H9 (cell line): ENCODE results near the gene KRTAP10-3. TPM values are rescaled to one million over a fixed set of nuclear protein-coding genes. Genes with fewer than 3 reads are reported as not detected.

Source experiments
- DNase-seq: peaks from one replicate; pipeline ENCODE4 v3.0.0-alpha.2; 2017
- H2AFZ ChIP-seq: one replicate; pipeline ENCODE4 v1.6.1; 2013; ENCODE audit warnings: mild to moderate bottlenecking, low read length, control low read depth, moderate library complexity
- H2AK5ac ChIP-seq: 2 replicates; pipeline ENCODE4 v1.6.1; 2013; ENCODE audit warnings: low read length, control low read depth, mixed read lengths; ENCODE audit not compliant: insufficient read length
- H2BK120ac ChIP-seq: one replicate; pipeline ENCODE4 v1.6.1; 2013; ENCODE audit warnings: low read depth, mild to moderate bottlenecking, low read length, control low read depth, inconsistent platforms; ENCODE audit not compliant: poor library complexity, severe bottlenecking
- H2BK12ac ChIP-seq: 2 replicates; pipeline ENCODE4 v1.6.1; 2013; ENCODE audit warnings: low read length, control low read depth, mixed read lengths, low read depth; ENCODE audit not compliant: insufficient read length
- H2BK15ac ChIP-seq: 2 replicates; pipeline ENCODE4 v1.6.1; 2013; ENCODE audit warnings: low read depth, low read length, control low read depth
- H2BK20ac ChIP-seq: one replicate; pipeline ENCODE4 v1.6.1; 2013; ENCODE audit warnings: low read depth, mild to moderate bottlenecking, low read length, control low read depth, inconsistent platforms; ENCODE audit not compliant: poor library complexity, severe bottlenecking
- H2BK5ac ChIP-seq: 2 replicates; pipeline ENCODE4 v1.6.1; 2013; ENCODE audit warnings: low read length, control low read depth, mixed read lengths; ENCODE audit not compliant: insufficient read length
- H3K14ac ChIP-seq: 2 replicates; pipeline ENCODE4 v1.6.1; 2013; ENCODE audit warnings: low read length, control low read depth; ENCODE audit not compliant: insufficient read depth
- H3K18ac ChIP-seq: 2 replicates; pipeline ENCODE4 v1.6.1; 2013; ENCODE audit warnings: low read depth, mild to moderate bottlenecking, mixed read lengths, low read length, control low read depth; ENCODE audit not compliant: insufficient read length
- H3K23ac ChIP-seq: 2 replicates; pipeline ENCODE4 v1.6.1; 2013; ENCODE audit warnings: low read length, control low read depth, mixed read lengths, low read depth; ENCODE audit not compliant: insufficient read length
- H3K23me2 ChIP-seq: 2 replicates; pipeline ENCODE4 v1.6.1; 2013; ENCODE audit warnings: low read depth, mild to moderate bottlenecking, mixed read lengths, low read length, control low read depth; ENCODE audit not compliant: insufficient read length, poor library complexity, severe bottlenecking
- H3K27ac ChIP-seq: 2 replicates; pipeline ENCODE4 v1.5.1; 2013; ENCODE audit warnings: low read length, control low read depth, mixed read lengths, low read depth; ENCODE audit not compliant: insufficient read length
- H3K27me3 ChIP-seq: 2 replicates; pipeline ENCODE4 v1.6.1; 2013; ENCODE audit warnings: low read length, control low read depth, inconsistent platforms; ENCODE audit not compliant: insufficient read depth
- H3K4ac ChIP-seq: 2 replicates; pipeline ENCODE4 v1.6.1; 2013; ENCODE audit warnings: low read depth, mild to moderate bottlenecking, control low read depth, inconsistent platforms, low read length, moderate library complexity
- H3K4me1 ChIP-seq: 2 replicates; pipeline ENCODE4 v1.6.1; 2013; ENCODE audit warnings: low read length, control low read depth, inconsistent platforms; ENCODE audit not compliant: insufficient read depth
- H3K4me2 ChIP-seq: 2 replicates; pipeline ENCODE4 v1.6.1; 2013; ENCODE audit warnings: low read length, control low read depth, mixed read lengths; ENCODE audit not compliant: insufficient read length, insufficient read depth
- H3K56ac ChIP-seq: 2 replicates; pipeline ENCODE4 v1.6.1; 2013; ENCODE audit warnings: low read depth, mild to moderate bottlenecking, mixed read lengths, low read length, control low read depth; ENCODE audit not compliant: insufficient read length
- H3K79me1 ChIP-seq: 2 replicates; pipeline ENCODE4 v1.6.1; 2013; ENCODE audit warnings: low read depth, mild to moderate bottlenecking, moderate library complexity, low read length, control low read depth, inconsistent platforms; ENCODE audit not compliant: insufficient read depth, poor library complexity, severe bottlenecking
- H3K79me2 ChIP-seq: 2 replicates; pipeline ENCODE4 v1.6.1; 2013; ENCODE audit warnings: low read length, control low read depth, inconsistent platforms; ENCODE audit not compliant: insufficient read depth
- H3K9ac ChIP-seq: 2 replicates; pipeline ENCODE4 v1.6.1; 2013; ENCODE audit warnings: low read length, control low read depth, mixed read lengths; ENCODE audit not compliant: insufficient read length; ENCODE audit errors: extremely low read depth
- H3K9me3 ChIP-seq: one replicate; pipeline ENCODE4 v1.6.1; 2013; ENCODE audit warnings: low read depth, low read length, inconsistent platforms; ENCODE audit not compliant: control insufficient read depth
- H3T11ph ChIP-seq: one replicate; pipeline ENCODE4 v1.6.1; 2013; ENCODE audit warnings: mild to moderate bottlenecking, low read length, control low read depth, inconsistent platforms
- H4K20me1 ChIP-seq: one replicate; pipeline ENCODE4 v1.6.1; 2013; ENCODE audit not compliant: control insufficient read depth, insufficient read length, insufficient read depth
- H4K5ac ChIP-seq: 2 replicates; pipeline ENCODE4 v1.6.1; 2013; ENCODE audit warnings: low read depth, mild to moderate bottlenecking, mixed read lengths, low read length, control low read depth; ENCODE audit not compliant: insufficient read length
- H4K8ac ChIP-seq: replicated peaks from 2 replicates; pipeline ENCODE4 v1.6.1; 2013; ENCODE audit warnings: low read length, control low read depth, mixed read lengths, low read depth; ENCODE audit not compliant: insufficient read length
- H4K91ac ChIP-seq: 2 replicates; pipeline ENCODE4 v1.6.1; 2013; ENCODE audit warnings: low read depth, mild to moderate bottlenecking, moderate library complexity, mixed read lengths, low read length, control low read depth; ENCODE audit not compliant: insufficient read length
- H3K27ac Mint-ChIP-seq, 3 experiments: 2 replicates in 2 of 3; 3 replicates in 1 of 3; pipeline ENCODE4 v1.8.0; 2020 to 2021; ENCODE audit warnings: mixed read lengths in 3 of 3, mild to moderate bottlenecking in 1 of 3, moderate library complexity in 1 of 3
- H3K27me3 Mint-ChIP-seq: 2 replicates; pipeline ENCODE4 v1.8.0; 2021; ENCODE audit warnings: low read depth, mild to moderate bottlenecking, moderate library complexity, mixed read lengths
- H3K36me3 Mint-ChIP-seq, 3 experiments: 2 replicates in 2 of 3; 3 replicates in 1 of 3; pipeline ENCODE4 v1.8.0; 2020 to 2021; ENCODE audit warnings: low read depth in 3 of 3, mixed read lengths in 3 of 3; ENCODE audit not compliant: insufficient read depth in 1 of 3
- H3K4me1 Mint-ChIP-seq, 2 experiments: 2 replicates each; pipeline ENCODE4 v1.8.0; 2020; ENCODE audit warnings: mixed read lengths in 2 of 2
- H3K4me3 Mint-ChIP-seq, 2 experiments: 2 replicates in 1 of 2; 3 replicates in 1 of 2; pipeline ENCODE4 v1.8.0; 2020 to 2021; ENCODE audit warnings: mild to moderate bottlenecking in 2 of 2, mixed read lengths in 2 of 2, moderate library complexity in 1 of 2
- H3K9me3 Mint-ChIP-seq, 2 experiments: 2 replicates in 1 of 2; 3 replicates in 1 of 2; pipeline ENCODE4 v1.8.0; 2020; ENCODE audit warnings: mild to moderate bottlenecking in 2 of 2, mixed read lengths in 2 of 2, moderate library complexity in 1 of 2
- WGBS: extraction: QIAGEN DNeasy Blood & Tissue Kit; methylation state at CpG from one replicate; pipeline ENCODE4 v1.1.7; 2013; ENCODE audit warnings: missing lambda C conversion rate, low lambda C conversion rate, mixed read lengths; ENCODE audit not compliant: insufficient read length; ENCODE audit errors: extremely low coverage; 5-methylcytosine and 5-hydroxymethylcytosine counted together
- total RNA-seq: library from RNA; stranded (reverse); gene quantifications from 2 replicates; pipeline ENCODE4 v1.2.1, GENCODE V29; 2021
- TF ChIP-seq, protein P1 (sequence below): fragments of 200-600 bp; sonication (generic); conservative IDR thresholded peaks from 3 replicates; pipeline ENCODE4 v1.8.0; 2021; ENCODE audit warnings: antibody characterized with exemption, mild to moderate bottlenecking

The KRTAP10-3 gene
- total RNA-seq, 1 experiment from 2014 or later, result not detected

DNA sequence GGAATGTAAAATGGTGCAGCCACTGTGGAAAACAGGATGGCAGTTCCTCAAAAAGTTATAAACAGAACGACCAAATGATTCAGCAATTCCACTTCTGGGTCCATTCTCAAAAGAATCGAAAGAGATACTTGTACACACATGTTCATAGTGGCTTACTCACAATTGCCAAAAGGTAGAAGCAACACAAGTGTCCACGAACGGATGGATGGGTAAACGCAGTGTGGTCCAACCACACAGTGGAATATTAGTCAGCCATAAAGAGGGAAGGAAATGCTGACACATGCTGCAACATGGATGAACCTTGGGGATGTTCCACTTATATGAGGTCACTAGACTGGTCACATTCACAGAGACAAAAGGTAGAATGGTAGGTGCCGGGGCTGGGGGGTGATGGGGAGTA, 23.9 kb downstream of the KRTAP10-3 start:
- H3K9me3 ChIP-seq, result no peaks in the 10 kb centered on the region
- no peak overlapping the region for H2BK5ac ChIP-seq
- no peak overlapping the region for H2AK5ac ChIP-seq
- DNase-seq, result no peak
- no peak overlapping the region for H3K18ac ChIP-seq
- no peak overlapping the region for H2BK20ac ChIP-seq
- H3K14ac ChIP-seq, result no peak overlapping the region
- no peak overlapping the region for H2BK120ac ChIP-seq
- Mint-ChIP-seq H3K36me3 (peaks cover 0 to 5% (median 0%) of the 10 kb centered on the region in 3 experiments; a peak in 1 of 7 replicates), H3K27ac (no peak overlapping the region), H3K4me3 (no peak overlapping the region), H3K9me3 (peaks cover 0 to 5% of the 10 kb centered on the region in 2 experiments; a peak in 2 of 5 replicates), H3K4me1 (peaks cover 2 to 8% of the 10 kb centered on the region in 2 experiments; a peak in 3 of 4 replicates), H3K27me3 (no peaks in the 10 kb centered on the region; the same call in none of the 2 replicates)
- H3K79me2 ChIP-seq, result no peaks in the 10 kb centered on the region
- no peak overlapping the region for H3K9ac ChIP-seq
- H3K4ac ChIP-seq, result no peak overlapping the region
- no CpG with 5 or more reads among the region's 6 CpGs for WGBS
- no peak overlapping the region for H2BK12ac ChIP-seq
- no peak overlapping the region for H3K4me2 ChIP-seq
- H4K91ac ChIP-seq, result no peak overlapping the region
- H3T11ph ChIP-seq, result no peak overlapping the region
- no peaks in the 10 kb centered on the region for H3K27me3 ChIP-seq
- no peak overlapping the region for H3K56ac ChIP-seq
- no peak overlapping the region for H2AFZ ChIP-seq
- TF ChIP-seq, protein P1, sequence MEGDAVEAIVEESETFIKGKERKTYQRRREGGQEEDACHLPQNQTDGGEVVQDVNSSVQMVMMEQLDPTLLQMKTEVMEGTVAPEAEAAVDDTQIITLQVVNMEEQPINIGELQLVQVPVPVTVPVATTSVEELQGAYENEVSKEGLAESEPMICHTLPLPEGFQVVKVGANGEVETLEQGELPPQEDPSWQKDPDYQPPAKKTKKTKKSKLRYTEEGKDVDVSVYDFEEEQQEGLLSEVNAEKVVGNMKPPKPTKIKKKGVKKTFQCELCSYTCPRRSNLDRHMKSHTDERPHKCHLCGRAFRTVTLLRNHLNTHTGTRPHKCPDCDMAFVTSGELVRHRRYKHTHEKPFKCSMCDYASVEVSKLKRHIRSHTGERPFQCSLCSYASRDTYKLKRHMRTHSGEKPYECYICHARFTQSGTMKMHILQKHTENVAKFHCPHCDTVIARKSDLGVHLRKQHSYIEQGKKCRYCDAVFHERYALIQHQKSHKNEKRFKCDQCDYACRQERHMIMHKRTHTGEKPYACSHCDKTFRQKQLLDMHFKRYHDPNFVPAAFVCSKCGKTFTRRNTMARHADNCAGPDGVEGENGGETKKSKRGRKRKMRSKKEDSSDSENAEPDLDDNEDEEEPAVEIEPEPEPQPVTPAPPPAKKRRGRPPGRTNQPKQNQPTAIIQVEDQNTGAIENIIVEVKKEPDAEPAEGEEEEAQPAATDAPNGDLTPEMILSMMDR, result no peak
- no peak overlapping the region for H4K5ac ChIP-seq
- H4K20me1 ChIP-seq, result no peaks in the 10 kb centered on the region
- H3K23me2 ChIP-seq, result no peaks in the 10 kb centered on the region
- no peak overlapping the region for H4K8ac ChIP-seq
- H3K4me1 ChIP-seq, result no peaks in the 10 kb centered on the region; the same call in 1 of the 2 replicates
- H3K27ac ChIP-seq, result no peak overlapping the region
- no peak overlapping the region for H3K23ac ChIP-seq
- no peak overlapping the region for H2BK15ac ChIP-seq
- H3K79me1 ChIP-seq, result no peaks in the 10 kb centered on the region
